Lower leg skin (tissue), 4 donors: ENCODE measurements around the gene RNASEH2B. TPM values are rescaled to one million over a fixed set of nuclear protein-coding genes. Genes with fewer than 3 reads are reported as not detected.

Experiments used
- DNase-seq, 2 donors: peaks; one replicate each; pipeline ENCODE4 v3.0.0-alpha.2; 2019; ENCODE audit warnings: low spot score in 2 of 2
- H3K4me3 ChIP-seq: fragments of 200-600 bp; sonication (generic); 2 replicates; pipeline ENCODE4 v1.5.1; 2017; ENCODE audit warnings: mild to moderate bottlenecking, low read depth; ENCODE audit not compliant: poor library complexity, severe bottlenecking
- POLR2A ChIP-seq, 2 donors: fragments of 450-650 bp; IDR thresholded peaks; one replicate each; pipeline ENCODE4 v1.6.1; 2016 to 2017; ENCODE audit warnings: antibody characterized with exemption in 2 of 2, mild to moderate bottlenecking in 1 of 2, moderate library complexity in 1 of 2
- WGBS, 2 donors: methylation state at CpG; one replicate each; pipeline ENCODE4 v1.1.5; 2018; 5-methylcytosine and 5-hydroxymethylcytosine counted together
- intact Hi-C: fragments of 100-400 bp; cut with DNase I; formaldehyde crosslinking; loops from one replicate; pipeline ENCODE4 v1.15.0; 2023; ENCODE audit warnings: low total_unique reads
- total RNA-seq, 4 donors: library from RNA; depleted of rRNA; stranded (reverse); fragments of >200 nt; gene quantifications; one replicate each; pipeline ENCODE4 v1.1.0, GENCODE V29; 2016
- TF ChIP-seq, protein P1 (sequence below), 3 donors: fragments of 450-650 bp; IDR thresholded peaks; one replicate each; pipeline ENCODE4 v1.5.1; 2016; ENCODE audit warnings: antibody characterized with exemption in 3 of 3, mild to moderate bottlenecking in 3 of 3, moderate library complexity in 2 of 3

Gene RNASEH2B
- total RNA-seq, 4 donors from 2014 or later = 22.8 to 47.9 (median 25.1) TPM

DNA sequence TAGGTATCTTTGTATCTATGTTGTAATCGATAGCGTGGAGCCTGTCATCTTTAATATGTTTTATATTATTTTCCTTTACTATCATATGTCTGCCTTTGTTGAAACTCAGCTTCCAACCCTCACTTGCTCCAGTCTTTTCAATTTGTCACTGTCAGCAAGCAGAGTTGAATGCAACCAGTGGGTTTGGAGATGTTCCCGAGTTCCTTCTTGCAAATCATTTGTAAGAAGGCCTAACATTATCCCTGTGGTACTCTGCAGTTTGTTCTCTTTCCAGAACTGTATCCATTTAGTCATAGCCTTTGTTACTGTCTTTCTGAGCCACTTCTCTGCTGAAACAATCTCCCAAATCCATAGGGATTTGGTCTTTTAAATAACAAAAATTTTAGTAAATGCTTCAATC is 41.8 kb downstream of the RNASEH2B start:
- intact Hi-C loops = no loop called here
- WGBS, 2 donors = 51 to 64% methylated on average over 3 of the region's 3 CpGs
- DNase-seq = no peak
- TF ChIP-seq, protein P1, sequence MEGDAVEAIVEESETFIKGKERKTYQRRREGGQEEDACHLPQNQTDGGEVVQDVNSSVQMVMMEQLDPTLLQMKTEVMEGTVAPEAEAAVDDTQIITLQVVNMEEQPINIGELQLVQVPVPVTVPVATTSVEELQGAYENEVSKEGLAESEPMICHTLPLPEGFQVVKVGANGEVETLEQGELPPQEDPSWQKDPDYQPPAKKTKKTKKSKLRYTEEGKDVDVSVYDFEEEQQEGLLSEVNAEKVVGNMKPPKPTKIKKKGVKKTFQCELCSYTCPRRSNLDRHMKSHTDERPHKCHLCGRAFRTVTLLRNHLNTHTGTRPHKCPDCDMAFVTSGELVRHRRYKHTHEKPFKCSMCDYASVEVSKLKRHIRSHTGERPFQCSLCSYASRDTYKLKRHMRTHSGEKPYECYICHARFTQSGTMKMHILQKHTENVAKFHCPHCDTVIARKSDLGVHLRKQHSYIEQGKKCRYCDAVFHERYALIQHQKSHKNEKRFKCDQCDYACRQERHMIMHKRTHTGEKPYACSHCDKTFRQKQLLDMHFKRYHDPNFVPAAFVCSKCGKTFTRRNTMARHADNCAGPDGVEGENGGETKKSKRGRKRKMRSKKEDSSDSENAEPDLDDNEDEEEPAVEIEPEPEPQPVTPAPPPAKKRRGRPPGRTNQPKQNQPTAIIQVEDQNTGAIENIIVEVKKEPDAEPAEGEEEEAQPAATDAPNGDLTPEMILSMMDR (IDR thresholded peaks at IDR 0.05) = no peak
- TF ChIP-seq POLR2A (IDR thresholded peaks at IDR 0.05) = no peak
- H3K4me3 ChIP-seq = no peak overlapping the region

GRCh38 chr13:50955241-50955640 is 45.6 kb downstream of the RNASEH2B start:
- intact Hi-C loops = no loop called here
- 84 to 85% methylated on average over 4 of the region's 4 CpGs for WGBS, 2 donors
- no peak for DNase-seq

GRCh38 chr13:50955798-50956197 is 46.2 kb downstream of the RNASEH2B start:
- 96 to 97% methylated on average over 1 of the region's 1 CpG for WGBS, 2 donors
- intact Hi-C loops = no loop called here
- TF ChIP-seq POLR2A (IDR thresholded peaks at IDR 0.05) = no peak
- TF ChIP-seq, protein P1 (IDR thresholded peaks at IDR 0.05) = no peak

More at GRCh38 chr13:50955241-50955640, 45.6 kb downstream of the RNASEH2B start:
- no peak overlapping the region for H3K4me3 ChIP-seq
- TF ChIP-seq, protein P1 (IDR thresholded peaks at IDR 0.05) = no peak
- TF ChIP-seq POLR2A (IDR thresholded peaks at IDR 0.05) = no peak

GRCh38 chr13:50957620-50958019 is 48.0 kb downstream of the RNASEH2B start:
- no peak for DNase-seq
- H3K4me3 ChIP-seq = no peak overlapping the region
- intact Hi-C loops = no loop called here
- TF ChIP-seq POLR2A (IDR thresholded peaks at IDR 0.05) = no peak
- TF ChIP-seq, protein P1 (IDR thresholded peaks at IDR 0.05) = no peak
- 48 to 77% methylated on average over 2 of the region's 2 CpGs for WGBS, 2 donors

More at GRCh38 chr13:50955798-50956197, 46.2 kb downstream of the RNASEH2B start:
- H3K4me3 ChIP-seq = no peak overlapping the region
- no peak for DNase-seq

- DNase-seq = no peak
- H3K4me3 ChIP-seq = no peak overlapping the region
- 65 to 72% methylated on average over 11 of the region's 11 CpGs for WGBS, 2 donors
- intact Hi-C loops = no loop called here
- TF ChIP-seq POLR2A (IDR thresholded peaks at IDR 0.05) = no peak
- TF ChIP-seq, protein P1 (IDR thresholded peaks at IDR 0.05) = no peak
These were observed 60.1 kb downstream of the RNASEH2B start for GRCh38 chr13:50969691-50970090.

DNA sequence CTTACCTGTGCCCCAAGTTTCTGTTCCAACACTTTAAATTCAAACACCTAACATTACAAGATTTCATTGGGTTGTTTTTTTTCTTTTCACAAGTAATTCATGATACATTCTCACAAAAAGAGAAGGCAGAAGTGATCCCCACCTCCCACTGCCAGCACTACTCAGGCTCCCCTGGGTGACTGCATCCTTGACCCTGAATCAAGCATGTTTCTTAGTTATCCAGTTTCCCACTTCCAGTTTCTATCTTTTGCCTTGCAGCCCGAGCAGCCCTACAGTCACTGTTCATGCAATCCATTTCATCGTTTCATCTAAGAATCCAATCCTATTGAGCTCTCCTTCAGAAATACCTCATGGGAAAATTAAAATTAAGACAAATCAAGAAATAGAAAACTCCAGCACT is 61.4 kb downstream of the RNASEH2B start:
- TF ChIP-seq, protein P1 (IDR thresholded peaks at IDR 0.05) = no peak
- TF ChIP-seq POLR2A (IDR thresholded peaks at IDR 0.05) = no peak
- WGBS, 2 donors = 88 to 99% methylated on average over 2 of the region's 2 CpGs
- H3K4me3 ChIP-seq = no peak overlapping the region
- no peak for DNase-seq
- intact Hi-C loops = no loop called here
